HS-5 (cell line): ENCODE results near the gene LRRK2.
"Not testable (repeated sequence)": the region's sequence is repeated elsewhere in the genome, so short reads cannot be mapped to it uniquely, and the experiment has no call there.

Experiments
- DNase-seq: peaks from one replicate; pipeline ENCODE4 v3.0.0-alpha.2; 2012; ENCODE audit warnings: low read depth

Gene LRRK2

DNA sequence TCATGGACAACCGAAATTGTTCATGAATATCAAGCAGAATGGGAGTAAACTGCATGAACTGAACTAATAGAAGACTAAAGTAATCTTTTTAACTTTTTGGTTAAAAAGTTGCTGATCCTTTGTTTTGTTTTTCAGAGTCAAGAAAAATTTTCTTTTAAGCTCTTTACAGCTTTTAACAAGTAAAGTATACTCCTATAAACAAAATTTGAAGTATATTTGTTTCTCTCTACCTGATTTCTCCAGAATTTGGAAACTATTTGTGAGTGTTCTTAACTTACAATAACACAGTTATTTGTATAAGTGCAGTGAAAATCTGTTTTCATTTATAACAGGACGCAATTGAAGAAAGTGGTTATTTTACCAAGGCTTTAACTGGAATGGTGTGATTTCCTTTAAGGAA lies 12.2 kb upstream of the LRRK2 start:
- no peak for DNase-seq

DNA sequence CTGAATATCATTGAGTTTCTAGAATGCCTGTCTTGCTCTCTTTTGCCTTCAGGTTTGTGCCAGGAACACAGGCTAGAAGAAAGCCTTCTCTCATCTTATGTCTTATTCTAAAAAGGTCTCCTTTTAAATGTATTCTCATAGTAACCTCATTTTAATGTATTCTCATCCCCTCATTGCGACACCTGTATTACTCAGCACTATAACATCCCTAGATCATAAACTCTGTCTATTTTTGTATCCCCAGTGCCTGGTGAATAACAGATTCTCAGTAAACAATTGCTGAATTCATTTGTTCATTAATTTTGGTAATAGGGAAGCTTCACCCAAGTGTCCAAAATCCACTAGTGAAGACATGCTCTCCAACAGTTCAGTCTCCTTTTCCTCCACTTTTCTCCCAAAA lies 8.8 kb upstream of the LRRK2 start:
- no peak for DNase-seq

DNA sequence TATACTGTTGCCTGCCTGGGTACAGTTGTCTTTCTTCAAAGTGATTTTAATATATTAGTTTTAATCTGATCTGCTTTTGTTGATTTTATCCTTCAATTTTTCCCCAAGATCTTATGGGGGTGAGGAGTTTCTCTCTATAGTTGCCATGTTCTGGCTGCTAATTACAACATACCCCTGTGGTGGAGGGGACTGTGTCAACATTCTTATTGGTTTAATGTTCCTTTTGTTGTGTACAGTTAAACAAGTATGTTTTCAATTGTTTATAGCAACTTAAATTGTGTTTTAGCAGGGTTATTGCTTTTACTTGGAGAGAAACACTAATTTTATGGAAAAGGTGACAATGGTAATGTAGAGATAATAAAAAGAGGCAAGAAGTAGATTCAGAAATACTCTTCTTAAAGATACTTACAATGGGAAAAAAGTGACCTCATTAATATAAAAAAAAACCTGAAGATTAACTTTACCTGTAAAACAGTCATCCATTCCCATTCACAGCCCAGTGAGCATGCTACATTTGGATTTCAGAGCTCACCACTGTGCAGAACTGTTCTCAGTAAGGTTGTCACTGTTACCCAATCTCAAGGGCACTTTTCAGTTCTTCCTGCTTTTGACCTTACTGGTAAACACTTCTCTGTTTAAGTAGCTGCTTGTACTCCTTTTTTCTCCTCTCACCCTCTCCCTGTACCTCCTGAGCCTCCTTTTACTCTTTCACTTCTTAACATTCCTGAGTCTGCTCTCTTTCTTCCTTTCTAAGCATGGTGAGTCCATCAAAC lies 8.1 kb upstream of the LRRK2 start:
- DNase-seq, result no peak

DNA sequence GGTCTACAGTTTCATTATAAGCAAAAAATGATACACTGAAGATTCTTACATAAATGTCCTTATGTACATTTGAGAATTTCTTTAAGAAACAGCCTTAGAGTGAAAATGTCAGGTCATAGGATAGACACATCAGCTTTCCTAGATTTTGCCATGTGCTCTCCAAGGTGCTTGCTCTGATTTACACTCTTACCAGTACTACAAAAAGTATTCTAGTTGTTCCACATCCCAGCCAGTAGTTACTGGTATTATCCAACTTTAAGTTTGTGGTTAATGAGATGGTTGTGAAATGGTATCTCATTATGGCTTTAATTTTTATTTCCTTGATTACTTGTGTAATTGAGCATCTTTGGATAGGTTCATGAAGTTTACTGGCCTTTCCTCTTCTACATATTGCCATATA lies 5.0 kb upstream of the LRRK2 start:
- DNase-seq, result no peak

DNA sequence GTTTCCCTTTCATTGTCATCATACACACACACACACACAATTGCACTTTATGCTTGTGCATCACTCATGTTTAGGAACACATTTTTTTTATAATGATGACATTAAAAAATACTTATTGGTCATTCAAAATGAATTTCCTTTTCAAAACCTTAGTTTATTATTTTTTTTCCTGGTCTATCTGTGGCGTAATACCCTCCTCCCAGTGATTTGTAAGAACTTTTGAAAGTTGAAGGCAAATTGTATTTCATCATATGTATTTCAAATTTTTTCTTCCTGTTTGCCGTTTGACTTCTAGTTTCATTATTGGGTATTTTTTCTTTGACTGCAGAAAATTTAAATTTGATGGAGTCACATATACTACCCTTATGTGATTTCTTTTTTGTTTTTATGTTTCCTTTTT lies 2.5 kb upstream of the LRRK2 start:
- no peak for DNase-seq

DNA sequence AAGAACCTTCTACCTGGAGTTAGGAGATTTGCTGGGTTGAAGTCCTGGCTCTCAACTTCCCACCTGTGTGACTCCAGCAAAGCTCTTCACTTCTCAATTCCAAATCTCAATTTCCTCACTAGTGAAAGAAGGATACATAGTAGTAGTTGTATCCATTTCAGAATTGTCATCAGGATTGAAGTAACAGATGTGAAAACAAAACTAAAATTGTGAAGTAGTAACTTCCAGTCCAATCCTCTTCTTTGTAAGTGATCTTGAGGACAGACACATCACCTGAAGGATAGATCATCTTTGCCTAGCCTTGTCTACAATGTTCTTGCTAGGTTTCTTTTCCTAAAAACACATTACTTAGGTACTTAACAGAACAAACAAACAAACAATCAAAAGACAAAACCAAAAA lies 1.2 kb upstream of the LRRK2 start:
- DNase-seq, result no peak

DNA sequence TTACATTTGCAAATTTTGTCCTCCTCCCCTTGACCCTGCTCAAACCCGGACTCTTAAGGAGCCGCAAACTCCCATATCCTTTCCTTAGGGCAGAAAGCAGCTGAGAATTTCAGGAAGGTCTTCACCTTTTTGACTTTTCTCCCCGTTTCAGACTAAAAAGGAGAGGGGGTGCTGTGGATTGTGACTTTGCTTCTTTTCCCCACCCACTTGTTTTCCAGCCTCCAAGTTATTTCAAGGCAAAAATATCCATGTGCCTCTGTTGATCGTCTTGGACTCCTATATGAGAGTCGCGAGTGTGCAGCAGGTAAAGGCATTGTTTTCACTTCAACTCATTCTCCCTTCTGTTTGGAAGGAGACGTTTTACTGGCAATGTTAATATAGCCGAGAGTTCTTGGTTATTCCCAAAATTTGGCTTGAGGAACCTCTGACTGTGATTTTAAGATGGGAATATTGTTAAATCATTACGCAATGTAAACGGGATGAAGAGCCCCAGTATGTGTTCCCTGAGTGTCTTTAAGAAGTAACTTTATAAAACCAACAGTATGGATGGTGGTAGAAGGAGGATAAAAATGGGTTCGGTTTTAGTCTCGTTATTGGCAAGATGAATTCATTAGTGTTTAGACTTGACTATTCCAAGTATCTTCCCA lies 663 bp downstream of the LRRK2 start:
- no peak for DNase-seq

DNA sequence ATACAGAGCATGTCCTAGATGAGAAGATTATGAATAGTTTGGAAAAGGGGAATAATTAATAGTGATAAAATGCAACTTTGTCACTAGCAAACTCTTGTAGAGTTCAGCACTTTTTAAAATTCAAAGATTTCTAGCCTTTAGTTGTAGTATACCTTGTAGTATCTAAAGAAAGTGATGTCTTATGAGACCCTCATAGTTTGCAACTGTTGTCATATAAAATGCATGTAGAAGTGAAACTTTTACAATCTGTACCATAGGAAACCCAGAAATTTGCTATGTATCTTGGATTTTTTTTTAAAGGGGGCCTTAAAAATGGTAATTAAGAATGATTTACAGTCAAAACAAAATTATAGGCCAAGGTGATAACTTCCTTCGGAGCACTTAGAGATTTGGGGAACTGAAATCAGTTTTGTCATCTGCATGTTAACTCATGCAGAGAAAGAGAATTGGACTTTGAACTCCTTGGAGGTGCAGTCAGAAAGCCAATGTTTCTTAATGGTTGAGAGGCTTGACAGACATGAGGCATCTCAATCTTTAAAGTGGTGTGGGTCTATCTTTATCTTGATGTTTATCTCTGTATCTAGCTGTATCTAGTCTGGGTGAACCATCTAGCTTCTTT lies 1.3 kb downstream of the LRRK2 start:
- no peak for DNase-seq

DNA sequence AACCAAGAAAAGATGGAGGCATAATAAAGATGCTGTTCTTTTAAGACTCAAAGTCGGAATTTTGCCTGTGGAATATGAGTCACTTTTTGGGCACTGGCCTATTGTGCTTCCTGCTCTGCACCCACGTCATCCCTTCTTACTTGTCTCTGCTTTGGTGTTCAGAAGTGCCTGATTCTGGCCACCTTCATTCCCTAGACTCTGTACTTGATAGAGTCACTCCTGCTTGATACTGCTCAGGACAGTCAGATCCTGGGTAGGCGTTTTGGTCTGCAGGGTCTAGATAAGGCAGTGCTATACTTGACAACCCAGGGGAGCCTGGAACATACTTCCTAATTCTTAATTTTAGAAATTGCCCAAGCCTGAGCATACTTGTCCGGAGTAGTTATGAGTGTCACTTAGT lies 1.9 kb downstream of the LRRK2 start:
- DNase-seq, result peak; percentile 60

DNA sequence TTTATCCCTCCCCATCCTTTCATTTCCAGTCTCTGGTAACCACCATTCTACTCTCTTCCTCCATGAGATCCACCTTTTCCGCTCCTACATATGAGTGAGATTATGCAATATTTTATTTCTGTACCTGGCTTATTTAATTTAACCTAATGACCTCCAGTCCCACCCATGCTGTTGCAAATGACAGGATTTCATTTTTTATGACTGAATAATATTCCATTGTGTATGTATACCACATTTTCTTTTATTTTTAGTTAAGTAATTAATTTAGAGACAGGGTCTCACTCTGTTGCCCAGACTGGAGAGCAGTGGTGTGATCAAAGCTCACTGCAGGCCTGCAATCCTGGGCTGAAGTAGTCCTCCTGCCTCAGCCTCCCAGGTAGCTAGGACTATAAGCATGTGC lies 2.6 kb downstream of the LRRK2 start:
- DNase-seq, result no peak

DNA sequence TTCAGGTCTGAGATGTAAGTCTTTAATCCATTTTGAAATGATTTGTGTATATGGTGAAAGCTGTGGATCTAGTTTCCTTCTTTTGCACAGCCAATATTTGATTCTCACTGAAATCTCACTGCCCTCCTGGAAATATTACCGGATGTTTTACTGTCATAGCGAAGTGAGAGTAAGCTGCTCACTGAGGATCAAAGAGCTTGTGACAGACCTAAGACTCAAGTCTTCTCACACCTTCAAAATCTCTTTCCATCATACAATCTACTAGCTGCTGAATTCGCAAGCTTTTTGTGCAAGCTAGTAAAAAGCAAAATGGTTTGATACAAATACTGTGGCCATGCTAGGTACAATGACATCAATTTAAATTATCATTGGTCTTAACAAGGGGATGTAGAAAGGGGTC lies 3.9 kb downstream of the LRRK2 start:
- DNase-seq, result no peak

DNA sequence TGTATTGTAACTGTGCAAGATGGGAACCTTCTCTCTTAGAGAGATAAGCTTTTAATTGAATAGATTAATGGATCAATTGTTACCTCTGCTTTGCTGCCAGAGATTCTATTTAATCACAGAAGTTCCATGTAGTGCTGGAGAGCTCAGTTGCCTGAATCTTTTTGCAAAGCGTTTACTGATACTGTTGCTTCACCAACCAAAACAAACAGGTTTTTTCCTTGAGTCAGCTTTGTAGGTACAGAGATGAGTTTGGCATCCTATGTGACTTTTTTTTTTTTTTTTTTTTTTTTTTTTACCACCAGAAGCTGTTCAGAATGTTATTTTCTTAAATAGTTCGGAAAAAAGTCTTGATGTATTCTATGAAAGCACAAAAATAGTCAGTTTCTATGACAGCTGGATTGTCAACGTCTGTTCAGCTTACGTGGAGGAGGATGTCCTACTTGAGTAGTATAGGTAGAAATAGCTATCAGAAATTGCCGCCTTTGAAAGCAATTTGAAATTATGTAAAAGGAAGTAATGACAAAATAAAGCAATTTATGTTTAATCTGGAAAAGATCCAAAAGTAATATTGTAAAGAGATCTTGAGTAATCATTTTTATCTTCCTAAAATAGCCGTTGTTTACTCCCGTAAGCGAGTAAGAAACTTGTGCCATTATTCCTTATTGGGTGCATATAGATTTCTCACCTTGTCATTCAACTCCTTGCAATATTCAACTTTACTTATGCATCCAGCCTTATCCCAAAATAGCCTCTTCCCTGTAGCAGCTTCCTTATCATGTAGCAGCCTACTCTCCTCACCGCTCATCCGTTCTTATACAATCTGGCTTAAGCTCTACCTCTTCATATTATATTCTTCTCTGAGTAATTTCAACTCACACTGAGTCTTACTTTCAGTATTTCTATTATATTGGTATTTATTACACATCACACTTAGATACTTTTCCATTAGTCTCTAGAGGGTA lies 5.2 kb downstream of the LRRK2 start:
- DNase-seq, result no peak

DNA sequence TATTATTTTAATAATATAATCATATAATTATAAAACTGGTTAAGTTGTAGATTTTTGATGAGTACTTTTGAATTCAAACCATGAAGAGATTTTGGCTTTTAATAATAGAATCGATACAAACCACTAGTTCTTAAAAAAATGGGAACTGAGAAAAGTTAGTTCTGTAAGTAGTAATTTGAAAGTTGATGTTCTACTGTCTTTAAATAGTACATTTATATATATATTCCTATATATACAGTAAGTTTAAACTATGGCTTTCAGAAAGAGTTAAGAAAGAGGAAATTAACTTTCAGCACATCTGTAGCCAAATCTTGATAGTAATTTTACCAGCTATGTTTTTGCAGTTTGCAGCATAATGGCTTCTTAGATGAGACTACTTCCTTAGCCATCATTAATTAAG lies 7.8 kb downstream of the LRRK2 start:
- no peak for DNase-seq

DNA sequence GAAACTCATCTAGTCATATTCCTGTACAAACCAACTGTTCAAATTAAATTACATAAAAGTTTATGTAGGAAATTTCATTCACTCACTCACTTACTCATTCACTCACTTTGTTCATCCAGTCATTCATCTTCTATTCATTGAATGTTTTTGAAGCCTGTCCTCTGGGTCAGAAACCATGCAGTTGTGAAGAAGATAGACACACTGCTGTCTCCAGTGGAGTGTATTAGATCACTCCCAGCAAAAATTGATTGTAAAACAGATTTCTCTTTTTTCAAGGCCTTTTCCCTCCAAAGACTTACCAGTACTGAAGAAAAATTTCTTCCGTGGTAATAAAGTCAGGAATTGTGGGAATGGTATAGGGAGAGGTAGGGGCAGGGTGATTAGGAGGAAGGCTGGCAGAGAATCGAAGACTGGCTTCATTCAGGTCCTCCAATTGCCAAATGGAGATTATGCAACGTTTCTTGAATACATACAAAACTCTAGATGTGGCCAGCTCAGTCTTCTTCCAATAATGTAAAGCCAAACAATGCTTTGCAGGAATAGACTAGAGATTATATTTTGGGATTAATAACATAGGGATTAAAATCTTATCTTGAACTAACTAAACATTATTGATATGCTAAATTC lies 9.1 kb downstream of the LRRK2 start:
- DNase-seq, result no peak

DNA sequence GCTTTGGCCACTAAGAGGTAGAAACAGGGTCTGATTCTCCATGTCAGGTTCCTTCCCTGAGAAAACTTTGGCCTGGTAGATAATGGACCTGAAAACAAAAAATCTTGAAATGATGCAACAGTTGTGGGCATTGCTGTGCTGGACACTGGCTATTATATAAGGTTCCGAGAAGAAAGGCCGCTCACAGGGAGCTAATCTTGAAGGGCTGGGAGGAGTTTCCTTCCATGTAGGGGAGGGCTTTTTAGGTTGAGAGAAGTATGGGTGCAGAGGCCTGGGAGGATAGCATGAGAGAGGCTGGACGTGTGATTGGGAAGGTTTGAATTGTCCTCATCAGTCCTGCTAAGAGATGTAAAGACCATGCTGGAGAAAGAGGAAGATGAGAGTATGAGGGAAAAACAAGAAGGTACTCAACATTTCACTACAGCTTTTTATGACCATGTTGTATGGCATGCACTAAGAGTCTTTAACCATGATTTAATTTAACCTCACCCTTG lies 11.6 kb downstream of the LRRK2 start:
- DNase-seq, result no peak

DNA sequence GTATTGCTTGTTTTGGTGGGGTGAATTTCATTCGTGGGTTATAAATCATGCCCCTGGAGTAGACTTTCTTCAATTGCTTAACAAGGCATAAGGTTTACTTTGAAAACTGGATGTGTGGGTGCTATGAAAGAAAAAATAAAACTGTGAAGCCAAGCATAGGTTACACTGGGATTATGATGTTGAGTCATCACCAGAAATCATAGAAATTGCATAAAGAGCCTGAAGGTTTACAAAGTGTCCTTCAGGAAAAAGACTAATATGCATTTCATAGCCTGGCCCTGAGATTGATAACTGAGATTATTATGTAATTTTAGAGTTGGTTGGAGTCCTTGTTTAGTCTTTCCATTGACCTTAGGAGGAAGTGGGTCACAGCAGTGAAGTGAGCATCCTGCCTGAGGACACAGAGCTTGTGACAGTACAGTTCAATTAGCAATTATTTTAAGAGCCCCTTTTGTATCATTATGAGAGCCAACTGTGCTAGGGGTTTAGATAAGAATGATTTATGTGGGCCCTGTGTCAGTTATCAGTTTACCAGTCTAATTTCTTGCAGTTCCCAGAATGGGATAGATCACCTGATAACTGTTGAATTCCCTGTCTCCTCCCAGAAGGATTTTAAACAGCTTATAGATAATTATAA lies 13.6 kb downstream of the LRRK2 start:
- DNase-seq, result no peak

DNA sequence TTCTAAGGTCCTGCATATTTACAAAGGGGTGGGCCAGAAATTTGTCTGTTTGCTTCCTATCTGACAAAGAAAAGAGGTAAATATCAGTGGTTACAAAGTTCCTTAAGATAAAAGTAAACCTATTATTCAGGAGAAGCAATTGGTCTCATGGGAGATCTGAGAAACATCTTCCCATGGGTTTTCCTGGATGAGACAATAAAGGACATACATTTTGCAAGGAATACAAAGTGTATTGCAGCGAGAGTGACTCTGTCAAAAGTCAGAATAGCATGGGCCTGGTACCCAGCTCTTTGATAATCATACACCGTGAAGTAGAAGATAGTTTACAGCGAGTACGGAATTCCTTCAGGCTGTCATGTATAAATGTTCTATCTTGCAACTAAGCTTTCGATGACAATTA lies 14.2 kb downstream of the LRRK2 start:
- no peak for DNase-seq

DNA sequence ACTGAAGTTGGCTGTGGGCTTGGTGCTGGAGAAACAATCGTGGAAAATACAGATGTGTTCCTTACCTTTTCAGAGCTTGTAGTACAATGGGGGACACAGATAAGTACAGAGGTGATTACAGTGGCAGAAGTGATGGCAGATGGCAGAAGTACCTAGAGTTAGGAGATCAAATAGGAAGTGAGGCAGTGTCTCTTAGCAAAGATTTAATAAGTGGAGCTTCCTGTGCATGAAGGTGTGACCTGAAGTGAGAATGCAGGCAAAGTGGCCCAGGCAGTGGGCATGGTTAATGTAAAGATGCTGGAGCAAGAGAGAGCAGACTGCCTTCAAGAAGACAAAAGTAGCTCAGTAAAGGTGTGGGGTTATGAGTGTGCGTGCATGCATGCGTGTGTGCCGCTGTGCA lies 16.0 kb downstream of the LRRK2 start:
- no peak for DNase-seq

DNA sequence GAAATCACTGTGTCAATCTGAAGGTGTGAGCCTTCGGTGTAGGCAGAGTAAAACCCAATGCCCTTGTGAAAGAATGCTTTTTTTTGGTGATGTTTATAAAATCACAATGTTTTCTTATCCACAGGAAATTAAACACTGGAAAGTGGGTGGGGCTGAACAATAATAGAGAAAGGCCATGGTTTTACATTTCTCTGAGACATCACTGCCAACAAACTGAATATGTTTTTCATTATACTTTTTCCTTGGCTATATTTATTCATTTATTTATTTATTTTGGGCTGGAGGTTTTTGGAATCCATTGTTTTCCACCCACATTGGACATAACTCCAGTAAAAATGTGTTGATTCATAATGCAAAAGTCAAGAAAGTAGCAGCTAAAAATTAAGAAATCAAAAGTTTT lies 16.9 kb downstream of the LRRK2 start:
- no peak for DNase-seq

DNA sequence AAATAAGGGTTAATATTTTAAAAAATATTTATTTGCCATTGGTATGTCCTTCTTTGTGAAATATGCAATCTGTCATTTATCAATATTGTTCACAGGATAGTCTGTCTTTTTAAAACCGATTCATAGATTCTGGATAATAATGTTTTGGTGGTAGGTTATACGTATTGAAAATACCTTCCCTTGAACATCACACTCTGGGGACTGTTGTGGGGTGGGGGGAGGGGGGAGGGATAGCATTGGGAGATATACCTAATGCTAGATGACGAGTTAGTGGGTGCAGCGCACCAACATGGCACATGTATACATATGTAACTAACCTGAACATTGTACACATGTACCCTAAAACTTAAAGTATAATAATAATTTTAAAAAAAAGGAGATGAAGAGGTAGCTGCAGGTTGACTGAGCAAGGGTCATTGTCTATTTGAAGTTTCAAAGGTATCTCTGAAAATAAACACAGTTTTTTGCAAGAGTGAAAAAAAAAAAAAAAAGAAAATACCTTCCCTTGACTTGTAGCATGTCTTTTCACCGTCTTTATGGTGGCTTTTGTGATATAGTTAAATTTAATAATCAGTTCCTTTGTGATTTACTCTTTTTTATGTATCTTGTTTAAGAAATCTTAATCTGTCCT lies 19.8 kb downstream of the LRRK2 start:
- not testable (repeated sequence) for DNase-seq

DNA sequence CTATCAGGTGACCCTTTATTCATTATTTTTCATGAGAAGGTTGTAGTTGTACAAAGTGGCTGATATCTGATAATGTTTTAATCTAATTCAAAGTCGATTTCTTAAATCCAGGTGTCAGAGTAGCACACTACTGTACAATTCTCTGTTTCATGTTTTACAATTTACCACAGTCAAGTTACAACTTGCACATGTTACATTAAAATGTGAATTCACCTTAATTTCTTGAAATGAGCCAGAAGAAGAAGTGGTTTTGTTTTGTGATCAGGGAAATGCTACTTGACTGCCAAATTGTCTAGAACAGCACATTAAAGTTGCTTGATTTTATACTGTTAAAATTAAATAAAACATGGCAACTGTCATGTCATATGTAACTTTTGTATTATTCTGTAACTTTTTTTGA lies 23.2 kb downstream of the LRRK2 start:
- no peak for DNase-seq
